Naive thymus-derived CD8-positive, alpha-beta T cell (primary cell): Measurements from ENCODE around the gene CCDC85C. TPM values are rescaled to one million over a fixed set of nuclear protein-coding genes. Genes with fewer than 3 reads are reported as not detected.

Experiments
- ATAC-seq, 2 donors: fragments of 150-1000 bp; cut with Tn5 transposase in 1 of 2; sonication (Bioruptor Pico), chemical (Tn5 transposase) in 1 of 2; 1 replicate in 1 of 2; 2 replicates in 1 of 2; pipeline ENCODE4 v1.10.0; 2021; ENCODE audit warnings: mild to moderate bottlenecking in 2 of 2, moderate library complexity in 2 of 2
- POLR2A ChIA-PET: fragments of 350-600 bp; sonication (Branson Sonifier 250); formaldehyde crosslinking; loops from one replicate; lab custom pipeline; 2021; ENCODE audit warnings: antibody characterized with exemption; lab: Charles Lee
- DNase-seq, 10 donors: peaks; one replicate each; pipeline versions ENCODE4 v3.0.0 to v3.0.0-alpha.2; 2020 to 2022
- H3K27ac Mint-ChIP-seq, 10 donors: one replicate each; pipeline ENCODE4 v1.8.0; 2020 to 2022; ENCODE audit warnings: mild to moderate bottlenecking in 10 of 10, mixed read lengths in 10 of 10, moderate library complexity in 4 of 10, inconsistent platforms in 1 of 10
- H3K27me3 Mint-ChIP-seq, 5 donors: one replicate each; pipeline ENCODE4 v1.8.0; 2021 to 2022; ENCODE audit warnings: mixed read lengths in 5 of 5
- H3K36me3 Mint-ChIP-seq, 3 donors: one replicate each; pipeline ENCODE4 v1.8.0; 2020 to 2022; ENCODE audit warnings: mixed read lengths in 3 of 3, mild to moderate bottlenecking in 2 of 3, inconsistent platforms in 1 of 3
- H3K4me1 Mint-ChIP-seq, 4 donors: one replicate each; pipeline ENCODE4 v1.8.0; 2021 to 2022; ENCODE audit warnings: mixed read lengths in 4 of 4
- H3K4me3 Mint-ChIP-seq, 10 donors: one replicate each; pipeline ENCODE4 v1.8.0; 2020 to 2022; ENCODE audit warnings: mild to moderate bottlenecking in 10 of 10, mixed read lengths in 10 of 10, moderate library complexity in 6 of 10, inconsistent platforms in 1 of 10
- H3K9me3 Mint-ChIP-seq, 9 donors: one replicate each; pipeline ENCODE4 v1.8.0; 2020 to 2022; ENCODE audit warnings: mixed read lengths in 9 of 9, mild to moderate bottlenecking in 3 of 9, inconsistent platforms in 1 of 9, moderate library complexity in 1 of 9
- polyA plus RNA-seq, 3 donors: library from polyadenylated mRNA; unstranded; fragments of 300-500 nt; fragmentation: Illumina TruSeq; gene quantifications; one replicate each; pipeline ENCODE4 v1.2.3, GENCODE V29; 2021
- total RNA-seq, 8 experiments: library from RNA in 2 of 8; stranded (reverse) in 2 of 8; gene quantifications; one replicate each; pipeline ENCODE4 v1.2.3 and lab custom pipeline; 2021 to 2026

CCDC85C gene
- total and polyA plus RNA-seq, 5 experiments from 2014 or later = 0.67 to 10.1 (median 1.4) TPM

- ATAC-seq (no peak), DNase-seq (no peak)
- Mint-ChIP-seq H3K27ac (peak overlapping the region in 2 of 10 donors; percentile 1 to 52), H3K36me3 (no peaks in the 10 kb centered on the region), H3K27me3 (peaks cover 0 to 5% (median 0%) of the 10 kb centered on the region in 5 donors), H3K4me1 (peaks cover 20 to 41% (median 24%) of the 10 kb centered on the region in 4 donors), H3K4me3 (peak overlapping the region in 2 of 10 donors; percentile 9 to 18), H3K9me3 (no peaks in the 10 kb centered on the region)
- POLR2A ChIA-PET = no interaction called here
These were observed 3.6 kb downstream of the CCDC85C start for GRCh38 chr14:99600232-99600888.

GRCh38 chr14:99599393-99599792 lies 4.6 kb downstream of the CCDC85C start:
- no peaks in the 10 kb centered on the region for H3K9me3 Mint-ChIP-seq
- ATAC-seq (no peak), DNase-seq (no peak)
- no peaks in the 10 kb centered on the region for H3K36me3 Mint-ChIP-seq
- peaks cover 0 to 5% (median 0%) of the 10 kb centered on the region in 5 donors for H3K27me3 Mint-ChIP-seq
- H3K27ac Mint-ChIP-seq = no peak overlapping the region
- H3K4me1 Mint-ChIP-seq = peaks cover 22 to 48% (median 28%) of the 10 kb centered on the region in 4 donors
- POLR2A ChIA-PET = no interaction called here
- H3K4me3 Mint-ChIP-seq = no peak overlapping the region

- POLR2A ChIA-PET = no interaction called here
- no peak overlapping the region for H3K27ac Mint-ChIP-seq
- no peaks in the 10 kb centered on the region for H3K36me3 Mint-ChIP-seq
- H3K4me3 Mint-ChIP-seq = no peak overlapping the region
- DNase-seq = no peak
- no peaks in the 10 kb centered on the region for H3K9me3 Mint-ChIP-seq
- no peak for ATAC-seq
- peaks cover 22 to 52% (median 28%) of the 10 kb centered on the region in 4 donors for H3K4me1 Mint-ChIP-seq
- H3K27me3 Mint-ChIP-seq = peaks cover 0 to 5% (median 0%) of the 10 kb centered on the region in 5 donors
These were observed 5.2 kb downstream of the CCDC85C start for GRCh38 chr14:99598774-99599173.

- Mint-ChIP-seq H3K27ac (peak overlapping the region in 2 of 10 donors; percentile 35 to 54), H3K4me3 (no peak overlapping the region), H3K9me3 (no peaks in the 10 kb centered on the region), H3K27me3 (peaks cover 0 to 5% (median 0%) of the 10 kb centered on the region in 5 donors), H3K4me1 (peaks cover 22 to 52% (median 28%) of the 10 kb centered on the region in 4 donors), H3K36me3 (no peaks in the 10 kb centered on the region)
- ATAC-seq (no peak), DNase-seq (no peak)
- POLR2A ChIA-PET = no interaction called here
These were observed 6.0 kb downstream of the CCDC85C start for GRCh38 chr14:99597911-99598600.

- Mint-ChIP-seq H3K4me3 (no peak overlapping the region), H3K27me3 (peaks cover 0 to under 1% (median 0%) of the 10 kb centered on the region in 5 donors), H3K27ac (peak overlapping the region in 2 of 10 donors; percentile 27 to 54), H3K9me3 (no peaks in the 10 kb centered on the region), H3K36me3 (no peaks in the 10 kb centered on the region), H3K4me1 (peaks cover 14 to 52% (median 22%) of the 10 kb centered on the region in 4 donors)
- no peak for DNase-seq
- POLR2A ChIA-PET = no interaction called here
- no peak for ATAC-seq
These were observed 7.2 kb downstream of the CCDC85C start for GRCh38 chr14:99596772-99597171.

- POLR2A ChIA-PET = interaction anchor here (1.9 kb wide), 1 partner anchor 7 kb away, joined by 7 read pairs; the partner anchor contains the start of gene CCDC85C
- Mint-ChIP-seq H3K27me3 (no peaks in the 10 kb centered on the region), H3K9me3 (no peaks in the 10 kb centered on the region), H3K4me3 (peak overlapping the region in 1 of 10 donors; percentile 8), H3K36me3 (no peaks in the 10 kb centered on the region), H3K4me1 (peaks cover 8 to 46% (median 18%) of the 10 kb centered on the region in 4 donors), H3K27ac (peak overlapping the region in 1 of 10 donors; percentile 43)
- no peak for ATAC-seq
- no peak for DNase-seq
These were observed 7.9 kb downstream of the CCDC85C start for GRCh38 chr14:99596071-99596627.

GRCh38 chr14:99595524-99595923 lies 8.5 kb downstream of the CCDC85C start:
- no peaks in the 10 kb centered on the region for H3K27me3 Mint-ChIP-seq
- peaks cover 5 to 40% (median 15%) of the 10 kb centered on the region in 4 donors for H3K4me1 Mint-ChIP-seq
- POLR2A ChIA-PET = interaction anchor here (1.9 kb wide), 1 partner anchor 8 kb away, joined by 7 read pairs; the partner anchor contains the start of gene CCDC85C
- no peaks in the 10 kb centered on the region for H3K36me3 Mint-ChIP-seq
- H3K27ac Mint-ChIP-seq = peak overlapping the region in 9 of 10 donors; percentile 44 to 89 (median 78)
- no peak for DNase-seq
- H3K9me3 Mint-ChIP-seq = no peaks in the 10 kb centered on the region
- peak overlapping the region in 6 of 10 donors; percentile 36 to 57 (median 52) for H3K4me3 Mint-ChIP-seq
- ATAC-seq = no peak

GRCh38 chr14:99595034-99595433 lies 9.0 kb downstream of the CCDC85C start:
- peaks cover 3 to 38% (median 12%) of the 10 kb centered on the region in 4 donors for H3K4me1 Mint-ChIP-seq
- peak; percentile 44 to 53 for ATAC-seq
- no peaks in the 10 kb centered on the region for H3K27me3 Mint-ChIP-seq
- no peaks in the 10 kb centered on the region for H3K36me3 Mint-ChIP-seq
- DNase-seq = no peak
- H3K27ac Mint-ChIP-seq = peak overlapping the region; percentile 40 to 89 (median 78)
- peak overlapping the region; percentile 22 to 79 (median 52) for H3K4me3 Mint-ChIP-seq
- POLR2A ChIA-PET = interaction anchor here (1.9 kb wide), 1 partner anchor 8 kb away, joined by 7 read pairs; the partner anchor contains the start of gene CCDC85C
- H3K9me3 Mint-ChIP-seq = no peaks in the 10 kb centered on the region

- H3K36me3 Mint-ChIP-seq = no peaks in the 10 kb centered on the region
- H3K27ac Mint-ChIP-seq = peak overlapping the region in 2 of 10 donors; percentile 52 to 89
- ATAC-seq (no peak), DNase-seq (no peak)
- H3K27me3 Mint-ChIP-seq = no peaks in the 10 kb centered on the region
- H3K4me3 Mint-ChIP-seq = no peak overlapping the region
- POLR2A ChIA-PET = interaction anchor here (1.9 kb wide), 1 partner anchor 9 kb away, joined by 7 read pairs; the partner anchor contains the start of gene CCDC85C
- no peaks in the 10 kb centered on the region for H3K9me3 Mint-ChIP-seq
- peaks cover 3 to 41% (median 14%) of the 10 kb centered on the region in 4 donors for H3K4me1 Mint-ChIP-seq
These were observed 9.8 kb downstream of the CCDC85C start for GRCh38 chr14:99593971-99594841.

GRCh38 chr14:99592933-99593753 lies 10.9 kb downstream of the CCDC85C start:
- no peak for ATAC-seq
- POLR2A ChIA-PET = no interaction called here

GRCh38 chr14:99592394-99592793 lies 11.6 kb downstream of the CCDC85C start:
- Mint-ChIP-seq H3K4me3 (peak overlapping the region in 2 of 10 donors; percentile 23 to 45), H3K27ac (peak overlapping the region in 2 of 10 donors; percentile 56 to 62)

More at GRCh38 chr14:99592933-99593753, 10.9 kb downstream of the CCDC85C start:
- H3K9me3 Mint-ChIP-seq = no peaks in the 10 kb centered on the region
- H3K4me1 Mint-ChIP-seq = peaks cover 5 to 46% (median 14%) of the 10 kb centered on the region in 4 donors
- no peak overlapping the region for H3K27ac Mint-ChIP-seq
- no peaks in the 10 kb centered on the region for H3K27me3 Mint-ChIP-seq
- H3K4me3 Mint-ChIP-seq = no peak overlapping the region
- no peak for DNase-seq
- H3K36me3 Mint-ChIP-seq = no peaks in the 10 kb centered on the region

More at GRCh38 chr14:99592394-99592793, 11.6 kb downstream of the CCDC85C start:
- DNase-seq (no peak), ATAC-seq (no peak)
- Mint-ChIP-seq H3K9me3 (no peaks in the 10 kb centered on the region), H3K36me3 (no peaks in the 10 kb centered on the region), H3K4me1 (peaks cover 5 to 46% (median 15%) of the 10 kb centered on the region in 4 donors), H3K27me3 (no peaks in the 10 kb centered on the region)
- POLR2A ChIA-PET = no interaction called here
